Caco-2 (cell line): ENCODE results near the gene AGMO. TPM values are rescaled to one million over a fixed set of nuclear protein-coding genes. Genes with fewer than 3 reads are reported as not detected.

Experiments used
- BruUV-seq: library from RNA; stranded (reverse); fragments of 400-500 nt; replicated peaks from 2 replicates; lab custom pipeline; 2021; lab: Mats Ljungman, UMichigan
- CTCF ChIA-PET: fragments of 300-600 bp; sonication (Branson Sonifier 250); formaldehyde crosslinking; loops from one replicate; lab custom pipeline; 2022; ENCODE audit warnings: antibody characterized with exemption; lab: Charles Lee
- POLR2A ChIA-PET: fragments of 300-600 bp; sonication (Branson Sonifier 250); formaldehyde crosslinking; loops from one replicate; lab custom pipeline; 2022; ENCODE audit warnings: antibody characterized with exemption; lab: Charles Lee
- DNase-seq, 2 experiments: peaks; one replicate each; pipeline versions ENCODE4 v3.0.0 to v3.0.0-alpha.2; 2020 to 2022
- H3K27me3 ChIP-seq: replicated peaks from 2 replicates; pipeline ENCODE4 v1.6.0; 2011; ENCODE audit warnings: low read length; ENCODE audit not compliant: control insufficient read depth, insufficient read depth
- H3K36me3 ChIP-seq: 2 replicates; pipeline ENCODE4 v1.5.1; 2011; ENCODE audit warnings: low read length; ENCODE audit not compliant: control insufficient read depth, insufficient read depth
- H3K4me1 ChIP-seq: fragments of 250-450 bp; sonication (Bioruptor Pico); 2 replicates; pipeline ENCODE4 v1.5.1; 2020; ENCODE audit warnings: mild to moderate bottlenecking
- H3K4me3 ChIP-seq: 2 replicates; pipeline ENCODE4 v1.5.1; 2011; ENCODE audit warnings: low read depth, mild to moderate bottlenecking, control low read depth, low read length
- H3K9me3 ChIP-seq: fragments of 250-450 bp; sonication (Bioruptor Pico); 2 replicates; pipeline ENCODE4 v1.5.1; 2020; ENCODE audit warnings: mild to moderate bottlenecking, moderate library complexity
- H3K27ac Mint-ChIP-seq: one replicate; pipeline ENCODE4 v1.8.0; 2022; ENCODE audit warnings: mixed read lengths; ENCODE audit not compliant: unreplicated experiment
- H3K27me3 Mint-ChIP-seq: one replicate; pipeline ENCODE4 v1.8.0; 2022; ENCODE audit warnings: mixed read lengths; ENCODE audit not compliant: insufficient read depth, unreplicated experiment
- H3K36me3 Mint-ChIP-seq: one replicate; pipeline ENCODE4 v1.8.0; 2022; ENCODE audit warnings: mild to moderate bottlenecking, mixed read lengths; ENCODE audit not compliant: insufficient read depth, unreplicated experiment
- H3K4me1 Mint-ChIP-seq: one replicate; pipeline ENCODE4 v1.8.0; 2022; ENCODE audit warnings: low read depth, mixed read lengths; ENCODE audit not compliant: unreplicated experiment
- H3K4me3 Mint-ChIP-seq: one replicate; pipeline ENCODE4 v1.8.0; 2022; ENCODE audit warnings: mild to moderate bottlenecking, moderate library complexity, mixed read lengths; ENCODE audit not compliant: unreplicated experiment
- H3K9me3 Mint-ChIP-seq: one replicate; pipeline ENCODE4 v1.8.0; 2022; ENCODE audit warnings: mixed read lengths; ENCODE audit not compliant: unreplicated experiment
- CTCF ChIP-seq, 2 experiments: fragments of 200-600 bp in 1 of 2; IDR thresholded peaks; 1 replicate in 1 of 2; 2 replicates in 1 of 2; pipeline versions ENCODE4 v1.5.1 to v1.8.0; 2011 to 2022; ENCODE audit warnings: antibody characterized with exemption in 1 of 2, control low read depth in 1 of 2, inconsistent platforms in 1 of 2, low read depth in 1 of 2, low read length in 1 of 2, mild to moderate bottlenecking in 1 of 2, moderate library complexity in 1 of 2; ENCODE audit not compliant: insufficient read depth in 1 of 2, severe bottlenecking in 1 of 2, unreplicated experiment in 1 of 2
- intact Hi-C: fragments of 100-400 bp; cut with micrococcal nuclease; formaldehyde crosslinking; loops from one replicate; pipeline ENCODE4 v1.10.0; 2022; ENCODE audit not compliant: unreplicated experiment
- total RNA-seq: library from RNA; stranded (reverse); gene quantifications from 2 replicates; pipeline ENCODE4 v1.2.3, GENCODE V29; 2022

The AGMO gene
- total RNA-seq, 1 experiment from 2014 or later: 0.16 TPM

- Histone ChIP-seq H3K4me3 (no peak overlapping the region), H3K27me3 (no peaks in the 10 kb centered on the region), H3K9me3 (no peaks in the 10 kb centered on the region), H3K36me3 (no peaks in the 10 kb centered on the region), H3K4me1 (no peaks in the 10 kb centered on the region)
- no peak overlapping the region for H3K27ac Mint-ChIP-seq
- H3K9me3 Mint-ChIP-seq: no peaks in the 10 kb centered on the region
- H3K4me3 Mint-ChIP-seq: no peak overlapping the region
- H3K4me1 Mint-ChIP-seq: no peaks in the 10 kb centered on the region
- H3K27me3 Mint-ChIP-seq: peaks cover 7% of the 10 kb centered on the region
- H3K36me3 Mint-ChIP-seq: no peaks in the 10 kb centered on the region
- intact Hi-C loops: no loop called here
- BruUV-seq: no TSS peak
- TF ChIP-seq CTCF (IDR thresholded peaks at IDR 0.05; ENCODE audit: insufficient read depth in 1 of 2, low read depth in 1 of 2, low read length in 1 of 2, severe bottlenecking in 1 of 2, unreplicated experiment in 1 of 2): no peak
- POLR2A ChIA-PET: interaction anchor here (0.6 kb wide), 1 partner anchor 306 kb away, joined by 4 read pairs; no protein-coding TSS in a partner anchor
- no peak for DNase-seq
- CTCF ChIA-PET: no interaction called here
Observed at GRCh38 chr7:15219758-15220157, 342.1 kb downstream of the AGMO start.

- Mint-ChIP-seq H3K36me3 (no peaks in the 10 kb centered on the region), H3K27ac (no peak overlapping the region), H3K9me3 (no peaks in the 10 kb centered on the region), H3K4me3 (no peak overlapping the region), H3K4me1 (no peaks in the 10 kb centered on the region), H3K27me3 (peaks cover 7% of the 10 kb centered on the region)
- intact Hi-C loops: no loop called here
- TF ChIP-seq CTCF (IDR thresholded peaks at IDR 0.05; ENCODE audit: insufficient read depth in 1 of 2, low read depth in 1 of 2, low read length in 1 of 2, severe bottlenecking in 1 of 2, unreplicated experiment in 1 of 2): no peak
- no peak for DNase-seq
- no TSS peak for BruUV-seq
- Histone ChIP-seq H3K27me3 (no peaks in the 10 kb centered on the region), H3K4me1 (no peaks in the 10 kb centered on the region), H3K4me3 (no peak overlapping the region), H3K9me3 (no peaks in the 10 kb centered on the region), H3K36me3 (no peaks in the 10 kb centered on the region)
- POLR2A ChIA-PET: no interaction called here
- CTCF ChIA-PET: no interaction called here
Observed at GRCh38 chr7:15218261-15218660, 343.6 kb downstream of the AGMO start.

GRCh38 chr7:15215616-15216015 is 346.2 kb downstream of the AGMO start:
- Mint-ChIP-seq H3K27ac (no peak overlapping the region), H3K4me1 (no peaks in the 10 kb centered on the region), H3K9me3 (no peaks in the 10 kb centered on the region), H3K36me3 (no peaks in the 10 kb centered on the region), H3K27me3 (peaks cover 7% of the 10 kb centered on the region), H3K4me3 (no peak overlapping the region)
- BruUV-seq: no TSS peak
- no peaks in the 10 kb centered on the region for H3K27me3 ChIP-seq
- intact Hi-C loops: no loop called here
- no peak overlapping the region for H3K4me3 ChIP-seq
- no peaks in the 10 kb centered on the region for H3K4me1 ChIP-seq
- no peaks in the 10 kb centered on the region for H3K36me3 ChIP-seq
- CTCF ChIA-PET: no interaction called here
- H3K9me3 ChIP-seq: no peaks in the 10 kb centered on the region
- no peak for TF ChIP-seq CTCF (IDR thresholded peaks at IDR 0.05; ENCODE audit: insufficient read depth in 1 of 2, low read depth in 1 of 2, low read length in 1 of 2, severe bottlenecking in 1 of 2, unreplicated experiment in 1 of 2)
- POLR2A ChIA-PET: no interaction called here
- no peak for DNase-seq
